GM18520 (cell line): ENCODE measurements around the gene TBC1D8.

Experiments used
- ATAC-seq: cut with Tn5 transposase; IDR thresholded peaks from one replicate; pipeline ENCODE4 v1.9.1; 2021; ENCODE audit not compliant: unreplicated experiment

Gene TBC1D8

DNA sequence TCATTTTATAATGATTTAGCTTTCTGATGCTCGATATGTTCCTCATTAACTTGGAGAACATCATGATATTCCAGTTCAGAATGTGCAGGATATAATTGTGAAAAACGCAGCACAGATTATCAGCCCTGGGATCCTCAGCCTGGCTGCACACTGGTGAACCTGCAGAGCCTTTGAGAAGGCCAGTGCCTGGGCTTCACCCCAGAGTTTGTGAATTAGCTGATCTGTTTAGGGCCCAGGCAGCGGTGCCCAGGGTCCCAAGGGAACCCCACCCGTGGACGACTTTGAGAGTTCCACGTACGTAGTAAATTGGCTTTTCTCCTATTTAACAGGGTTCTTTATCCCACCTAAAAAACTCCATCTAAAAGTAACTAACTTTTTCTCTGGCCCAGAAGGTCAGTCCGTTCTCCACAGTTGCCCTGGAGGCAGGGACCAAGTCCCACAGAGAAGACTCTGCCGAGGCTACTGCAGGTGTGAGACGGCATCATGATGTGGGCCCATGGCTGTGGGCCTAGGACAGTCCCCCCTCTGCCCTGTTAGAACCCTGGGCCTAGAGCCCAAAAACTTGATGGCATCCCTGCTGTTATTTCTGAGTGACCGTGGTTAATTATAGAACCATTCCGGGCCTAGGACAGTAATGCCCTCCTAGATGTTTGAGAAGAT, 188.7 kb downstream of the TBC1D8 start:
- ATAC-seq = no peak

DNA sequence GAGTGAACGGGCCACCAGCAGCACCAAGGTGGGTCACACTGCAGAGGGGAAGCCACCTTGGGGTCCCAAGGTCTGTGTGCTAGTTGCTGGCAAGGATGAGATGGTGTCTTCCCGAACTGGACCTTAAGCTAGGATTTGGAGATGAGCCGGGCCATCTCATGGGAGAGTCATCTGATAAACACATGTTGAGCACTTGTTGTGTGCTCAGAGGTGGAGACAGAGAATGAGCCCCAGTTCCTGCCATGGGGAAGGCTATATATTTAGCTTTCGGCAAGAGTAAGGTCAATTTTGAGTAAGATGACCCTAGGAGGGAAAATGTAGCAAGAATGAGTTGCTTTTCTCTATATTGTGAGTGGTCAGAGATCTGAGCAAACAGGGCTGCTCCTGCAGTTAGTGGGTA, 190.5 kb downstream of the TBC1D8 start:
- no peak for ATAC-seq

DNA sequence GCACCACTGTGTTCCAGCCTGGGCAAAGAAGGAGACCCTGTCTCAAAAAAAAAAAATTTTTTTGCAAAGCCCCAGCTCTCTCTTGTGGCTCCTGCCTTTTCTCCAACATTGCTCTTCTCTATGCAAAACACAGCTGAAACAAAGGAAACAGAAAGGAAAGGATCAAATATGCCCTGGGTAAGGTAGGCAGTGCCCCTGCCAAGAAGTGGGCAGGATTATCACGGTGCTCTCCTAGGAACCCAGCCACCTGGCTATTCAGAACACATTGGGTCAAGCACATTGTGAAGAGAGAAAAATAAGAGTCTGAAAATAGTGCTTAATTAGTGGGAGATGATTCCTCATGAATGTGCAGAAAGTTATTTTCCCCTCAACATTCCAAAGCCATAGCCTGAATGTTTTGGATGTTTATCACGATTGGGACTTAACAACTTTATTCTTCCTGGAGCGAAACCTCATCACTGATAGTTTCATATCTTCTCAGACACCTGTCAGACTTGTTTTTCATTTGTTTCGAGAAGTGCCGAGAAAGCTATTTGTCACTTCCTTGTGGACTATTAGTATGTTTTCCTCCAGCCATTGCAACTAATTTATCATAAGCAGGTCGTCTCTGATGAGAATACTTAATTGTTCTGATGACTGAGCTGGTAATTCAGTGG, 191.8 kb downstream of the TBC1D8 start:
- no peak for ATAC-seq

DNA sequence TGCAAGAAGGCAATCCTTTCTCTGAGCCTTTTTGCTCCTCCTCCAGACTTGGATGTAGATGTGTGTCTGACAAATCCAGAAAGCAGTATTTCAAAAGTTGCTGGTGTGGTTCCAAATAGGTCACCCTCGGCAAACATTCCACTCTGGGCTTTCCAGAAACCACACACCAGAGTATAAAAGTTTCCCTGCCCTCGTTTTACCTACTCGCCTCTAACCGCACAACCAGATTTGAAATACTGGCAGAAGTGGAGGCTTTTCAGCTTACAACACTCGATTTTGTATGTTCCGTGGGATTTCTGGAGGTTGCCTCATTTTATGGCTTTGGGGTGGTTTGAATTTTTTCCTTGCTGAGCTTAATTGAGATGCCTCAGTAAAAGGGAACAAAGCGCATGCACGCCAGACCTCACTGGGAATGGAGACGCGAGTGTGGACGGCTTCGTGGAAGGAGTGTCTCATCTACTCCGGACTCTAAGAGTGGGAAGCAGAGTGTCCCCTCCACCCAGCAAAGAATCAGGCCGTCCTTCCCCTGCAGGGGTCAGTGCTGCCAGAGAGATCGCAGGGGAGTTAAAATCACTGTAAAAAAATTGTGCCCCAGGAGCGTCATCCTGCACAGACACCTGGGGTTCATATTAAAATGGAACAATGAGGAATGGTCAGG, 193.1 kb downstream of the TBC1D8 start:
- ATAC-seq = no peak
